AG04449 (cell line): ENCODE results near the gene PRKAR2B.

Source experiments
- CTCF ChIA-PET: fragments of 350-600 bp; formaldehyde crosslinking; extraction: SDS; loops from one replicate; lab custom pipeline; 2021; ENCODE audit warnings: antibody characterized with exemption; lab: Yijun Ruan, JAX
- POLR2A ChIA-PET: fragments of 400-600, 350-600 bp; formaldehyde crosslinking; extraction: SDS; loops from one replicate; lab custom pipeline; 2020; ENCODE audit warnings: antibody characterized with exemption, inconsistent platforms; lab: Yijun Ruan, JAX
- DNase-seq: peaks from one replicate; pipeline ENCODE4 v3.0.0-alpha.2; 2010; ENCODE audit warnings: low read depth, low spot score
- H3K4me3 ChIP-seq: 2 replicates; pipeline ENCODE4 v1.5.1; 2011; ENCODE audit warnings: low read depth, mild to moderate bottlenecking, control low read depth, low read length
- TF ChIP-seq, protein P1 (sequence below): IDR thresholded peaks from one replicate; pipeline ENCODE4 v1.5.1; 2011; ENCODE audit warnings: mild to moderate bottlenecking, moderate library complexity, low read length, control low read depth, inconsistent platforms; ENCODE audit not compliant: insufficient read depth; ENCODE audit errors: missing control alignments

PRKAR2B gene

GRCh38 chr7:107063245-107064120, 19.0 kb downstream of the PRKAR2B start:
- ChIA-PET CTCF (no interaction called here), POLR2A (no interaction called here)
- DNase-seq = no peak
- no peak overlapping the region for H3K4me3 ChIP-seq
- TF ChIP-seq, protein P1, sequence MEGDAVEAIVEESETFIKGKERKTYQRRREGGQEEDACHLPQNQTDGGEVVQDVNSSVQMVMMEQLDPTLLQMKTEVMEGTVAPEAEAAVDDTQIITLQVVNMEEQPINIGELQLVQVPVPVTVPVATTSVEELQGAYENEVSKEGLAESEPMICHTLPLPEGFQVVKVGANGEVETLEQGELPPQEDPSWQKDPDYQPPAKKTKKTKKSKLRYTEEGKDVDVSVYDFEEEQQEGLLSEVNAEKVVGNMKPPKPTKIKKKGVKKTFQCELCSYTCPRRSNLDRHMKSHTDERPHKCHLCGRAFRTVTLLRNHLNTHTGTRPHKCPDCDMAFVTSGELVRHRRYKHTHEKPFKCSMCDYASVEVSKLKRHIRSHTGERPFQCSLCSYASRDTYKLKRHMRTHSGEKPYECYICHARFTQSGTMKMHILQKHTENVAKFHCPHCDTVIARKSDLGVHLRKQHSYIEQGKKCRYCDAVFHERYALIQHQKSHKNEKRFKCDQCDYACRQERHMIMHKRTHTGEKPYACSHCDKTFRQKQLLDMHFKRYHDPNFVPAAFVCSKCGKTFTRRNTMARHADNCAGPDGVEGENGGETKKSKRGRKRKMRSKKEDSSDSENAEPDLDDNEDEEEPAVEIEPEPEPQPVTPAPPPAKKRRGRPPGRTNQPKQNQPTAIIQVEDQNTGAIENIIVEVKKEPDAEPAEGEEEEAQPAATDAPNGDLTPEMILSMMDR = no peak

GRCh38 chr7:107064255-107064654, 19.8 kb downstream of the PRKAR2B start:
- no peak overlapping the region for H3K4me3 ChIP-seq
- no peak for DNase-seq
- ChIA-PET POLR2A (no interaction called here), CTCF (no interaction called here)
- TF ChIP-seq, protein P1 = no peak

- no peak overlapping the region for H3K4me3 ChIP-seq
- TF ChIP-seq, protein P1 = no peak
- DNase-seq = no peak
- CTCF ChIA-PET = no interaction called here
- POLR2A ChIA-PET = no interaction called here
Observed at GRCh38 chr7:107065929-107066247, 21.4 kb downstream of the PRKAR2B start.

- ChIA-PET CTCF (interaction anchor here (1.4 kb wide), 1 partner anchor 79 kb away, joined by 5 read pairs; no protein-coding TSS in a partner anchor), POLR2A (interaction anchor here (0.6 kb wide), 1 partner anchor 1227 kb away, joined by 3 read pairs; no protein-coding TSS in a partner anchor)
- DNase-seq = no peak
- TF ChIP-seq, protein P1 = no peak
- no peak overlapping the region for H3K4me3 ChIP-seq
Observed at GRCh38 chr7:107068156-107068555, 23.7 kb downstream of the PRKAR2B start.

GRCh38 chr7:107069457-107069856, 25.0 kb downstream of the PRKAR2B start:
- TF ChIP-seq, protein P1 = no peak
- DNase-seq = no peak
- ChIA-PET CTCF (no interaction called here), POLR2A (no interaction called here)
- H3K4me3 ChIP-seq = no peak overlapping the region

DNA sequence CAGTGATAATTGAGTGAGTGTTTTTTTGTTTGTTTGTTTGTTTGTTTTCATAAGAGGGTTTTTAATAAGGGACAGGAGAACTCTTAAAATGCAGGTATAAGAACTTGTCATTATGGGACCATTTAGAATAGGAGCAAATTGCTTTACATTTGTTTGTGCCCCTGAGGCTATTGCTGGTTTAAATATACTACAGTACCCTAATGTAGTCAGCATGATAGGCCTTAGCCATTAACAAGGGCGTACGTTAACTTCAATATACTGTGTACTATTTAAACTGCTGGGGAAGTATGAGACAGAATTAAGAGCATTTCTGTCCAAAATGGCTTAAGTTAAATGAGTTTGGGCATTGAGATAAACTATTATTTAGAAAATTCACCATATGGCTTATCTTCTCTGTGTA, 26.2 kb downstream of the PRKAR2B start:
- ChIA-PET CTCF (no interaction called here), POLR2A (no interaction called here)
- no peak for DNase-seq
- no peak overlapping the region for H3K4me3 ChIP-seq
- TF ChIP-seq, protein P1 = no peak
